Hematopoietic multipotent progenitor cell treated with erythropoietin and hydrocortisone succinate and interleukin-3 and kit ligand, for 8 days (in vitro differentiated cells): Measurements from ENCODE around the gene SCIMP.
"Not testable (repeated sequence)": the region's sequence is repeated elsewhere in the genome, so short reads cannot be mapped to it uniquely, and the experiment has no call there.

Source experiments
- DNase-seq: peaks from one replicate; pipeline ENCODE4 v3.0.0-alpha.2; 2015

The SCIMP gene

GRCh38 chr17:5236938-5237540, 2.4 kb upstream of the SCIMP start:
- DNase-seq, result no peak

DNA sequence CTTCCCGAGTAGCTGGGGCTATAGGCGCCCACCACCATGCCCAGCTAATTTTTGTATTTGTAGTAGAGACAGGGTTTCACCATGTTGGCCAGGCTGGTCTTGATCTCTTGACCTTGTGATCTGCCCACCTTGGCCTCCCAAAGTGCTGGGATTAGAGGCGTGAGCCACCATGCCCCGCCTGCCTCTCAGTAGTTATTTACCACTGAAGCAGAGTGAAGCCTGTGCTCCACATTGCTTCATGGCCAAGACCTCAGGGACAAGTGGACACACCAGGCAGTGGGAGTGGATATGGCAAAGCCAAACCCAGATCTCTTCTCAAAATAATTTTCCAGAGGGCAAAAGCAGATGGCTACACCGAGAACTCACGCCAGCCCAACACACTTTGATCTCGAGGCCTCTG, 1.2 kb downstream of the SCIMP start:
- not testable (repeated sequence) for DNase-seq

DNA sequence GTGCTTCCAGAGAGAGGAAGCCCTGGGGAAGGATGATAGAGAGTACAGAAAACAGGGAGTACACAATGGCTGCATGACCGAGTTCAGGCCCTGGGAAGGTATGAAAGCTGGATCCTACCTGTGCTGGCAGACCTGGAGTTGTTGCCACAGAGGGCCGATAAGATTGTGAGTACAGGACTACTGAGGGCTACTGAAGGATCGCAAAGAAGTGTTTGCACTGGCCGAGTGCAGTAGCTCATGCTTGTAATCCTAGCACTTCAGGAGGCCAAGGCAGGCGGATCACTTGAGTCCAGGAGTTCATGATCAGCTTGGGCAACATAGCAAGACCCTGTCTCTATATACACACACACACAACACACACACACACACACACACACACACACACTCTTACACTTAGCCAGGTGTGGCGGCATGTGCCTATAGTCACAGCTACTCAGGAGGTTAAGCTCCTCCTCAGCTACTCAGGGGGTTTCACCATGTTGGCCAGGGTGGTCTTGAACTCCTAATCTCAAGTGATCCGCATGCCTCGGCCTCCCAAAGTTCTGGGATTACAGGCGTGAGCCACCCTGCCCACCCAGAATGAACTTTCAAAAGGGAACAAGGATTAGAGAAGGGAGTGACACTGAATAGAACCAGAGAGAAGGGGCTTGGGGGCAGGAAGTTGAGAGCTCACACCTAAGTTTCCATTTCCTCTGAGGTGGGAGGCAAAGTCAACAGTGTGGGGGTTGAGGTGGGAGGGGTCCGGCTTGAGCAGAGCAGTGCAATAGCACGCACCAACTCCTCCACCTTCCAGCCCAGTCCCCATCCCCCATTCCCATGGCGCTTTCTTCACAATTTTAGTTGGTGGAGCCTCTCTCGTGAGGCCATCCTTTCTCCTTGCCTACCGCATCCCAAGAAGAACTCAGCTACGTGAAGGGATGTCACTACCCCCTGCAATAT, 7.5 kb downstream of the SCIMP start:
- DNase-seq, result no peak

DNA sequence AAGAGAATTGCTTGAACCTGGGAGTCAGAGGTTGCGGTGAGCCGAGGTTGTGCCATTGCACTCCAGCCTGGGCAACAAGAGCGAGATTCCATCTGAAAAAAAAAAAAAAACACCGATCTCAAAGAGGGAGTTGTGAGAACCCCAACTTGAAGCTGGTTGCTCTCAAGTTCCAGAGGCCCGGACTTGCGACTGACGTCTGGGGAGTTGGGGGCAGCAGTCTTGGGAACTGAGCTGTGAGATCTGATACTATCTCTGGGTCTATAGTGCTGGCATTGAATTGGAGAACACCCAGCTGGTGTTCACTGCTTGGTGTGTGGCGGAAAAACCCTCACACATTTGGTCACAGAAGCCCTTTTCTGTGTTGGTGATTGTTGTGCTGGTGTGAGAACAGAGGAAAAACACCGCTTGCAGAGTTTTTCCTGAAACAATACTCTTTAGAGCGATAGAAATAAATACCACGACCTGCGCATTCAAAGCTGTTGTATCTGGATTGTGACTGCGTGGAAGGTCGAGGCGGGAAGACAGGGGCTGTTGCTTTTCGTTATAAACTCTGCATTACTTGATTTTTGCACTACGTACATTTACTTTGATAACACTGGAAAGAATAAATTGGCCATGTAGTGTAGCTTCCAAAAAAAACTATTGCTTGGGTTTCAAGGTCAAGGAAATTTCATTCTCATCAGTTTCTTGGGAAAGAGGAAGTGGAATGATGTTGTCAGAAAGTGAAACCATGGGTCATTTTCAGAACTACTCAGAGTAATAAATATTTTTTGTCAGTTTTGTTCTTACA, 8.8 kb downstream of the SCIMP start:
- DNase-seq, result no peak

GRCh38 chr17:5221912-5222311, 12.7 kb downstream of the SCIMP start:
- DNase-seq, result not testable (repeated sequence)

- DNase-seq, result no peak
Measured at GRCh38 chr17:5220074-5220473, 14.6 kb downstream of the SCIMP start.

- DNase-seq, result no peak
Measured at GRCh38 chr17:5219536-5219935, 15.1 kb downstream of the SCIMP start.

DNA sequence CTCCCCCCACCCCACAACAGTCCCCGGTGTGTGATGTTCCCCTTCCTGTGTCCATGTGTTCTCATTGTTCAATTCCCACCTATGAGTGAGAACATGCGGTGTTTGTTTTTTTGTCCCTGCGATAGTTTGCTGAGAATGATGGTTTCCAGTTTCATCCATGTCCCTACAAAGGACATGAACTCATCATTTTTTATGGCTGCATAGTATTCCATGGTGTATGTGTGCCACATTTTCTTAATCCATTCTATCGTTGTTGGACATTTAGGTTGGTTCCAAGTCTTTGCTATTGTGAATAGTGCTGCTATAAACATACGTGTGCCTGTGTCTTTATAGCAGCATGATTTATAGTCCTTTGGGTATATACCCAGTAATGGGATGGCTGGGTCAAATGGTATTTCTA, 17.1 kb downstream of the SCIMP start:
- not testable (repeated sequence) for DNase-seq

- no peak for DNase-seq
Measured at GRCh38 chr17:5211458-5211857, 23.2 kb downstream of the SCIMP start.

- DNase-seq, result no peak
Measured at GRCh38 chr17:5210614-5211252, 23.9 kb downstream of the SCIMP start.

DNA sequence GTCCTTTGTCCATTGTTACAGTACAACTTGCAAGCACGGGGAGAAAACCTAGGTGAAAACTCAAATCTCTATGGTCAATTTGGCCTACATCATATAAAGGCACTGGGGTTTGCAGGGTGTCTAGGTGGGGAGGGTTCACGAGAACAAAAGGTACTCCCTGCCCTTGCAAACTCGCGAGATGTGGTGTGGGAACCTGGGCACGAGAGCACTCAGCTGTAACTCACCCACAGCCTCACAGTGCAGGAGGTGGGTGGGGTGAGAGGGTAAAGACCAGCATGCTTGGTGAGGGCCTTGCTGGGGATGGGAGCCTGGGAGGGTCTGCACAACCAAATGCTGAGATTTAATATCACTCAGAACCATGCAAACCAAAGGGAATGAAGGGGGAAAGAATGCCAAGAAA, 24.6 kb downstream of the SCIMP start:
- no peak for DNase-seq

DNA sequence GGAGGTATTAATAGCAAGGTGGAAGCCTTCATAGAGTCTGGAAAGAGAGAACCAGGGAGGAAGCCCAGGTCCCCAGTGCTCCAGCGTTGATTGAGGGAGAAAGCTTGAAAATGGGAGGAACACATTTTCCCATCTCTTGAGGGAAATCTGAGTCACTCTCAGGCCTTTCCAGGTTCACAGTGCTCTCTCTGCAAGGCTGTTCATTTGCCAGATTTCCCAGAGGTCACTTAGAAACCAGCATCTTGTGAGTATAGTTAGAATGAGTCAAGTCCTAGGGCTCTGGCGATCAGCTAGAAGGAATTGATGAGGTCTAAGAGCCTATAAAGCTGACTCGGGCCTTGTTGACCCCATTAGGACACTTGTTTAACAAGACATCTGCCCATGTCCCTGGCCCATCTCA, 25.3 kb downstream of the SCIMP start:
- DNase-seq, result no peak

- DNase-seq, result no peak
Measured at GRCh38 chr17:5203908-5204294, 30.8 kb downstream of the SCIMP start.

- no peak for DNase-seq
Measured at GRCh38 chr17:5203178-5203907, 31.3 kb downstream of the SCIMP start.

GRCh38 chr17:5201011-5201410, 33.6 kb downstream of the SCIMP start:
- DNase-seq, result no peak

DNA sequence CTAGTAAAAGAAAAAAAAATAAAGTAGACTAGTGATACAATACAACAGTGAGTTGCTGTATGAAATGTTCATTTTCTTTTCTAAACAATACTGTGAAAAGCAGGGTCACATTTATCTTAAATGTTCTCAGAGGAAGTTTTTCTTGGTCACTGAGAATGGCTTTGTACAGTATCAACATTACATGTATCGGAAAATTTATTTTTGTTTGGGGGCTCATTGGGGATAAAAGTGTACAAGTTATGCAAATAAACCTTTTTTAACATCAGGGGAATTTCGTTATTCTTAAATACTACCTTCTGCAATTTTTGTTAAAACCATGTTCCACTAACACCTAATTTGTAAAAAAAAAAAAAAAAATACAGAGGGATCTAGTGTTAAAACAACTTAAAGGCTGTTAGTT, 34.3 kb downstream of the SCIMP start:
- DNase-seq, result no peak

DNA sequence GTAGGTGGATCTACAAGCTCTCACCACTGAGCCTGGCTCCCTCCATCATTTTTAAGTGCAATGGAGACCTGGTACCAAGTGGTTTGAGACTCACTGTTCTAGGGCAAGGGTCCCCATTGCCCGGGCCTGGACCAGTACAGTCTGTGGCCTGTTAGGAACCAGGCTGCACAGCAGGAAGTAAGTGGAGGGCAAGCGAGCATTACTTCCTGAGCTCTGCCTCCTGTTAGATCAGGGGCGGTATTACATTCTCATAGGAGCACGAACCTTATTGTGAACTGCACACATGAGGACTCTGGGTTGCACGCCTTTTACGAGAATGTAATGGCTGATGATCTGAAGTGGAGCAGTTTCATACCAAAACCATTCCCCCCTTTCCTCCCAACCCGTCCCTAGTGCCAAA, 36.2 kb downstream of the SCIMP start:
- no peak for DNase-seq

DNA sequence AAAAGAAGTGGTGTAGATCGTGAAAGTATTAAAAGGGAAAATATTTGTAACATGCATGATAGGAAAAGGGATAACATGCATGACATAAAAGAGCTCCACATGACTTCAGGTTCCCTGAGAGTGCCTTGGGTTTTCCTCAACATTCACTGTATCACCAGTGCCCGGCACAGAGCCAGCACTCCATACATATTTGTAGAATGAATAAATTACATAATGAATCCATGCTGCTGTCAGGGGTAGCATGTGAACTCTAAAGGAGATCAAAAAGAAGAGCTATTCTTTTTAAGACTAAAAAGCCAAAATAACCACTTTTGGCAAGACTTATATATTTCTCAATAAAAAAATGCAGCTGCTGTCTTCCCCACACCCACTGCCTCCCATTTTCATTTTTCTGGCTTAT, 40.3 kb downstream of the SCIMP start:
- no peak for DNase-seq

GRCh38 chr17:5191541-5192417, 42.9 kb downstream of the SCIMP start, which contains the start of gene ZNF594:
Gene ZNF594 (minus strand): TSS chr17:5191868. CDS start chr17:5184256, 7,612 bp downstream.
- peak; percentile 95 for DNase-seq

DNA sequence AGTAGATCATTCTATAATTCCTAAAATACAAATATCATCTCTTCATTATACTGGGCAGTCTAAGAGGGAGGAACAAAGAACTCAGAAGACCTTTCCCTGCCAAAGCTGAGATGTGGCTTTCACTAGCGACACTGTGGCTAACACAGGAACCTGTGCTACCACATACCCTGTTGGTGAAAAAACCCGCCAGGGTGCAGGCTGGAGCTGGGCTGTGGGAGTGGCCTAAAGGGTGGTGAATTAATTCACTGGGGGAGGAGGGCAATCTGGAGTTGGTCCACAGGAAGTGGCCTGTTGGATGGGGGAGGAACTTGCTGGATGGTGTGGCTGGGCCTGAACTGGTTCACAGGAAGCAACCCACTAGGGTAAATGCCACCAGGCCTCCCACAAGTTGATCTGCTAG, 50.4 kb downstream of the SCIMP start:
- no peak for DNase-seq

- DNase-seq, result no peak
Measured at GRCh38 chr17:5183410-5183793, 51.3 kb downstream of the SCIMP start.
